Measurements from ENCODE around the gene TRIM72.
"Not testable (repeated sequence)": the region's sequence is repeated elsewhere in the genome, so short reads cannot be mapped to it uniquely, and the experiment has no call there.

TRIM72 gene

GRCh38 chr16:31260136-31260931, 46.4 kb downstream of the TRIM72 start:
- no peak for FAIRE-seq

GRCh38 chr16:31262084-31262483, 48.2 kb downstream of the TRIM72 start:
- FAIRE-seq, result no peak

GRCh38 chr16:31265329-31266245, 51.7 kb downstream of the TRIM72 start:
- no peak for FAIRE-seq

GRCh38 chr16:31267332-31268032, 53.6 kb downstream of the TRIM72 start:
- no peak for FAIRE-seq

- FAIRE-seq, result no peak
Measured at GRCh38 chr16:31268033-31268365, 54.1 kb downstream of the TRIM72 start.

GRCh38 chr16:31268891-31269290, 55.0 kb downstream of the TRIM72 start:
- no peak for FAIRE-seq

GRCh38 chr16:31269541-31269940, 55.6 kb downstream of the TRIM72 start:
- FAIRE-seq, result no peak

- not testable (repeated sequence) for FAIRE-seq
Measured at GRCh38 chr16:31269973-31270372, 56.1 kb downstream of the TRIM72 start.

GRCh38 chr16:31270795-31271194, 56.9 kb downstream of the TRIM72 start:
- FAIRE-seq, result no peak

- no peak for FAIRE-seq
Measured at GRCh38 chr16:31271621-31272190, 57.8 kb downstream of the TRIM72 start.

GRCh38 chr16:31273187-31273586, 59.3 kb downstream of the TRIM72 start:
- FAIRE-seq, result no peak

- FAIRE-seq, result no peak
Measured at GRCh38 chr16:31273676-31274075, 59.8 kb downstream of the TRIM72 start.

GRCh38 chr16:31274831-31275816, 61.2 kb downstream of the TRIM72 start:
- no peak for FAIRE-seq

- FAIRE-seq, result no peak
Measured at GRCh38 chr16:31276600-31276999, 62.7 kb downstream of the TRIM72 start.

- no peak for FAIRE-seq
Measured at GRCh38 chr16:31277659-31278260, 63.8 kb downstream of the TRIM72 start.

- not testable (repeated sequence) for FAIRE-seq
Measured at GRCh38 chr16:31278853-31279252, 64.9 kb downstream of the TRIM72 start.

Measured in endometrium (tissue), 2 donors.